Upper lobe of left lung (tissue), 4 donors: ENCODE measurements around the gene KRTAP1-4.

Experiments
- CTCF ChIP-seq, 6 experiments: fragments of 450-650 bp in 4 of 6; fragments of 200-600 bp in 2 of 6; sonication (generic) in 2 of 6; IDR thresholded peaks; one replicate each; pipeline ENCODE4 v1.5.1; 2016 to 2019; ENCODE audit warnings: antibody characterized with exemption in 6 of 6
- POLR2A ChIP-seq, 4 donors: fragments of 450-650 bp; IDR thresholded peaks; one replicate each; pipeline ENCODE4 v1.5.1; 2016 to 2017; ENCODE audit warnings: antibody characterized with exemption in 4 of 4, mild to moderate bottlenecking in 2 of 4

GRCh38 chr17:41004397-41004796 lies 25.6 kb downstream of the KRTAP1-4 start:
- no peak for TF ChIP-seq CTCF (IDR thresholded peaks at IDR 0.05)
- TF ChIP-seq POLR2A (IDR thresholded peaks at IDR 0.05) = no peak
